ENCODE measurements around the gene MSI2. TPM values are rescaled to one million over a fixed set of nuclear protein-coding genes. Genes with fewer than 3 reads are reported as not detected.

The MSI2 gene
- total RNA-seq, 1 donor from 2014 or later = 144 TPM

GRCh38 chr17:57416369-57416768 is 160.0 kb downstream of the MSI2 start:
- H3K27ac Mint-ChIP-seq = peak overlapping the region; percentile 48
- no peak overlapping the region for H3K4me3 Mint-ChIP-seq
- peaks cover 3% of the 10 kb centered on the region for H3K9me3 Mint-ChIP-seq

GRCh38 chr17:57417956-57418355 is 161.6 kb downstream of the MSI2 start:
- Mint-ChIP-seq H3K27ac (no peak overlapping the region), H3K27me3 (ENCODE audit: low read depth) (no peaks in the 10 kb centered on the region), H3K4me3 (no peak overlapping the region), H3K9me3 (peaks cover 3% of the 10 kb centered on the region), H3K4me1 (peaks cover 26% of the 10 kb centered on the region), H3K36me3 (peaks cover 4% of the 10 kb centered on the region)
- no peak for TF ChIP-seq CTCF (IDR thresholded peaks at IDR 0.05; ENCODE audit: unreplicated experiment)
- no peak for DNase-seq (ENCODE audit: low spot score in 2 of 2, unreplicated experiment in 2 of 2)

More at GRCh38 chr17:57416369-57416768, 160.0 kb downstream of the MSI2 start:
- Mint-ChIP-seq H3K36me3 (peaks cover 4% of the 10 kb centered on the region), H3K4me1 (peaks cover 26% of the 10 kb centered on the region), H3K27me3 (ENCODE audit: low read depth) (no peaks in the 10 kb centered on the region)
- DNase-seq (ENCODE audit: low spot score in 2 of 2, unreplicated experiment in 2 of 2) = no peak
- no peak for TF ChIP-seq CTCF (IDR thresholded peaks at IDR 0.05; ENCODE audit: unreplicated experiment)

GRCh38 chr17:57418463-57419246 is 162.3 kb downstream of the MSI2 start:
- no peak for DNase-seq (ENCODE audit: low spot score in 2 of 2, unreplicated experiment in 2 of 2)
- no peak for TF ChIP-seq CTCF (IDR thresholded peaks at IDR 0.05; ENCODE audit: unreplicated experiment)
- H3K27ac Mint-ChIP-seq = no peak overlapping the region
- H3K36me3 Mint-ChIP-seq = peaks cover 8% of the 10 kb centered on the region
- H3K4me1 Mint-ChIP-seq = peaks cover 26% of the 10 kb centered on the region
- no peak overlapping the region for H3K4me3 Mint-ChIP-seq
- H3K27me3 Mint-ChIP-seq (ENCODE audit: low read depth) = no peaks in the 10 kb centered on the region
- peaks cover 3% of the 10 kb centered on the region for H3K9me3 Mint-ChIP-seq

- Mint-ChIP-seq H3K27me3 (ENCODE audit: low read depth) (no peaks in the 10 kb centered on the region), H3K9me3 (peaks cover 3% of the 10 kb centered on the region), H3K4me3 (no peak overlapping the region), H3K4me1 (peaks cover 22% of the 10 kb centered on the region), H3K27ac (no peak overlapping the region), H3K36me3 (peaks cover 8% of the 10 kb centered on the region)
- DNase-seq (ENCODE audit: low spot score in 2 of 2, unreplicated experiment in 2 of 2) = no peak
- TF ChIP-seq CTCF (IDR thresholded peaks at IDR 0.05; ENCODE audit: unreplicated experiment) = no peak
Measured at GRCh38 chr17:57419940-57420550, 163.7 kb downstream of the MSI2 start.

- peaks cover 23% of the 10 kb centered on the region for H3K4me1 Mint-ChIP-seq
- TF ChIP-seq CTCF (IDR thresholded peaks at IDR 0.05; ENCODE audit: unreplicated experiment) = no peak
- H3K9me3 Mint-ChIP-seq = peaks cover 3% of the 10 kb centered on the region
- H3K27ac Mint-ChIP-seq = peak overlapping the region; percentile 80
- peaks cover 8% of the 10 kb centered on the region for H3K36me3 Mint-ChIP-seq
- no peak overlapping the region for H3K4me3 Mint-ChIP-seq
- DNase-seq (ENCODE audit: low spot score in 2 of 2, unreplicated experiment in 2 of 2) = no peak
- no peaks in the 10 kb centered on the region for H3K27me3 Mint-ChIP-seq (ENCODE audit: low read depth)
Measured at GRCh38 chr17:57420734-57421717, 164.7 kb downstream of the MSI2 start.

Measured in mesothelial cell of epicardium (in vitro differentiated cells).